NCI-H1694 treated with DMSO at 0.1 percent for 48 hours (cell line): ENCODE results near the gene CDK9.

Experiments used
- DNase-seq: peaks from one replicate; lab custom pipeline; 2025; lab: John Stamatoyannopoulos, UW

Gene CDK9

DNA sequence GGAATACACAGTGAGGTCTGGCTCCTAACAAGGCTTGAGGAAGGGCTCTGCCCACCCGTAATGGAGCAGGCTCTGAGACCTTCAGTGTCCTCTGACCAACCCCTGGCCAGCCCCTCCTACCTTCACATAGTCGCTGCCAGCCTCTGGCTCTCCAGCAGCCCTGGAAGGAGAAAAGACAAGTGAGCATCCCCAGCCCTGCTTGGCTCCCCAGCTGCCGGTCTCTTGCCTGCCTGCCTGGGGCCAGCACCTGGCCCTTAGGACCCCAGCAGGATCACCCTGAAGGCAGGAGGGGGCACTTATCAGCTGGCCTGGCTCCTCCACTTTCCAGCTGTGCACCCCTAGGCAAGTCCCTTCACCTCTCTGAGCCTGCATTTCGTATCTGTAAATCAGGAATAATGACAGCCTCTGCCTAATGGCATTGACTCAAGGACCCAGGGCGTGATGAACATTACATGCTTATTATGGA is 24.3 kb upstream of the CDK9 start:
- no peak for DNase-seq

DNA sequence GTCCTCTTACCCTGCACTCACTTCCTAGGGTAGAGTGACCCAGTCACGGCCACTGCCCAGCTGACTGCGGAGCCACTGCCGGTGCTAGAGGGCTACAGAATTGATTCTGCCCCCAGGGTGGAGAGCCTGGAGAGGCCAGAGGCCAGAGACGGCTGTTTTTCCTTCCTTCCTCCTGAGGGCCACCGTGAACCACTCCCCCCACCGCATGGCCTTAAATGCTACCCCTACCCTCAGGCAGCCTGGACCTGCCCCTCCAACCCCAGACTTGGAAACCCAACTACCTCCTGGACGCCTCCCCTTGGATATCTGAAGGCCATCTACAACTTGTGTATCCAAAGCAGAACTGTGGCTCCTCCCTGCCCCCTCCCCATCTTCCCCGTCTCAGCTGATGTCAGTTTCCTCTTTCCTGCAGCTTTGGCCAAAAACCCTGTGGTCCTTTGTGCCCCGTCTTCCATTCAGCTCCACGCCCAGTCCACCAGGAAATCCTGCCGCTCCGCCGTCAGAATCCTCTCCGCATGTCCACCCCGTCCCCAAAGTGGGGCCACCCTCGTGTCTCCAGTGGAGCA is 23.6 kb upstream of the CDK9 start:
- DNase-seq = no peak

DNA sequence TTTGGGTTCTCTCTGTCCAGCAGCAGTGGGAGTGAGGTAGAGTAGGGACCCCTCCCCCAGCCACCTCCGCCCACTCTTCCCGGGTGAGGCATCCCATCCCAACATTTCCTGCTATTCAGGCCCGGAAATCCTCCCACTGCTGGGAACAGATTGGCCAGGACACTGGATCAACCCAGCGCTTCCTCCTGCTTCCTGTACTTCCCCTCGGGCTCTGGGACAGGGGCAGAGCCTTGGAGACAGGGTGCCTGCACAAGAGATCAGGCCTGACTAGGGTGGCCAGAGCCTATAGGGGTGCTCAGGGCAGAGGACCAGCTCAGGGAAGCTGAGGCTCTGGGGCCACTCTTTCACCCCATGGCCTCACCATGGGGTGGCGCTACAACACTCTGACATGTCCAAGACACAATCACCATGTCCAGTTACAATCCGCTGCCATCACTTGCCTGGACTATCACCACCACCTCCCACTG is 21.9 kb upstream of the CDK9 start:
- DNase-seq = no peak

DNA sequence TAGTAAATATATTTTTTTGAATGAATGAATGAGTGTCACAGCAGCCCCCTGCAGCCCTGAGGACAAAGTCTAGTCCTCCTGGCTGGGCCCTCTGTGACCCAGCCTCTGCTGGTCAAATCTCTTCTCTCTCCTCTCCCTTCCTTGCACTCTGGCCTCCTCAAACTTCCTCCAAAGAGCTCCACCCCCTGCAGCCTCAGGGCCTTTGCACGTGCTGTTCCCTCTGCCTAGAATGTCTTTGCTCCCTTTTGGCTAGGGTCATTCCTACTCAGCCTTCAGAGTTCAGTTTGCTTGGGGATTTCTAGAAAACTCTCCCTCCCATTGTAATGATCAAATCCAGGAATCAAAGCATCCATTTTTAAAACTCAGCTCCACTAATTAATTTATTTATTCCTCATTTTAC is 20.4 kb upstream of the CDK9 start:
- DNase-seq = no peak

DNA sequence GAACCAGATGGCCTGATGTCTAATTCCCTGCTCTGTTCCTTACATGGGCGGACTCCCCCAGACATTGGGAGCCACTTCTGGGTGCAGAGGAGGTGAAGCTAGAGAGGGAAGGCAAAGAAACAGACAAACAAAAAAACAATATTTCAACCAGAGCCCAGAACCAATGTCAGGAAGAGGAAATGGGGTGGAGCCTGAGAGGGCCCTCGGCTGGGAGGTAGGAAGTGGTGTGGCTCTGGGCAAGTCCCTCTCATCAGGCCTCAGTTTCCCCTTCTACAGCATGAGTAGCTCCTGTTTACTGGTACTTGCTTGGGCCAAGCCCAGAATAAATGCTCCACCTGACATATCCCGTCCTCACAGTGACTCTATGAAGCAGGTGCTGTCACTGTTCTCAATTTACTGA is 18.4 kb upstream of the CDK9 start:
- DNase-seq = no peak

DNA sequence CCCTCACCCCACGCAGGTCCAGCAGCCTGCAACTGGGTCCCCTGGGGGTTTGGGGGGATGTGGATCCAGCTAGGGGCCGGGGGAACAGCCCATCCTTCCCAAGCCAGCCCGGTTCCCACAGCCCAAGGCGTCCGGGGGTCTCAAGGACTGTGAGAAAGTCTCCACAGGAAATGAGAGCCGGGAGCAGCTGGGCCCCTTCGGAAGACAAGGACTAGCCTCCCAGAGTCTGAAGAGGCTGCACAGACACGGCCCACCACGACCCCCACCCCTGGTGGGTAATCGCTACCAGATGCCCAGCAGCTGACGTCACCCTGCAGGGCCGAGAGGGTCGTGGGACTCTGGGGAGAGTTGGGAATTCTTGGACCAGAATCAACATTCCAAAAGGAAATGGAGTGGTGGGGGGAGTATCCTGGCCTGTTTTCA is 17.9 kb upstream of the CDK9 start:
- no peak for DNase-seq

DNA sequence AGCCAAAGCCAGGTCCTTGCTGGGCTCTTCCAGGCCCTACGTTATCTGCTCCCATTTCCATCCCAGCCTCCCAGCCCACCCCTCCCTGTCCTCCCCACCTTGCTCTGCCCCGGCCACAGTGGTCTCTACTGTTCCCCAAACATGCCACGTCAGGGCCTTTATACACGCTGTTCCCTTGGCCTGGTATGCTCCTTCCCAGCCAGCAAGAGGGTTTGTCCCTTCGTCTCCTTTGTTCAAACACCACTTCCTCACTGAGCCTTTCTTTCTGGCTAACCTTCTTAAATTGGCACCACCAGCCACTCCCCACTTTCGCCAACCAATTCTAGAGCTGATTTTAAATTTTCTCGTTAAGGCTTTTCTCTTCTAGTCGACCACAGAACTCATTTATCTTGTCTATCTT is 17.1 kb upstream of the CDK9 start:
- DNase-seq = no peak

DNA sequence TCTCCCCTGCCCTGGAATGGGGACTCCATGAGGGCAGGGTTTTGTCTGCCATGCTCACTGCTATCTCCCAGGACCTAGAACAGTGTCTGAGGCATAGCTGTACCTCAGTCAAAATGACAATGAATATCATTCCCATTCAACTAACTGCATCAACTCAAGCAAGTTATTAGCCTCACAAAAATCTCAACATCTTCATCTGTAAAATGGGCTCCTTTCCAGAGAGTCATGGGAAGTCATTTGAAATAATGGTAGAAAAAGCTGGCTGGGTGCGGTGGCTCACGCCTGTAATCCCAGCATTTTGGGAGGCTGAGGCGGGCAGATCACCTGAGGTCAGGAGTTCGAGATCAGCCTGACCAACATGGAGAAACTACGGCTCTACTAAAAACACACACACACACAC is 16.7 kb upstream of the CDK9 start:
- DNase-seq = no peak

DNA sequence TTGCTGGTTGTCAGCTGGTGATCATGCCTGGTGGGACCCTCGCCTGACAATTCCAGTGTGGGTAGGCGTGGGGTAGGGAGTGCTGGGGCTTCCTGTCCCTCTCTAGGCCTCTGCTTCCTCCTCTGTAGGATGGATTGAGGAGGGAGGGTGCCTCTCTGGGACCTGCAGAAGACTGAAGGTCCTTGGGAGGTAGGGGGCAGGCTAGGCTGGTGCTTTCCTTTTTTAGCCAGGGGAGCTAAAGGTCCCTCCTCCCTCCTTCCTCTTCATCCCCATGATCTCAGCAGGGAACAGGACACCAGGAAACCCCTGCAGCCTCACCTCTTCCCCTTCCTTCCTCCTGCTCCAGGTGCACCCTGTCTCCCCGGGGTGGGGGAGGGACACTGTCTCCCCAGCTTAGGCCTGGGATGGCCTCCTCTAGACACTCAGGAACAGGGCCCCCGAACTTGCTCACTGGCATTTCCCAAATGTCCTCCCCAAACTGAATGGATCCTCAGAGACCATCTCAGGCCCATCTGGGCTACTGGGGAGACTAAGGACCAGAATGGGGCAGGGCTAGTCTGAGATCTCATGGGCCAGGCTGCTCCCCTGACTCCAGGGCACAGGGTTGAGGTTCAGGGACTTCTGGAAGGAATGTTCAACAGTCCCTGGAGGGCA is 15.8 kb upstream of the CDK9 start:
- DNase-seq = no peak

DNA sequence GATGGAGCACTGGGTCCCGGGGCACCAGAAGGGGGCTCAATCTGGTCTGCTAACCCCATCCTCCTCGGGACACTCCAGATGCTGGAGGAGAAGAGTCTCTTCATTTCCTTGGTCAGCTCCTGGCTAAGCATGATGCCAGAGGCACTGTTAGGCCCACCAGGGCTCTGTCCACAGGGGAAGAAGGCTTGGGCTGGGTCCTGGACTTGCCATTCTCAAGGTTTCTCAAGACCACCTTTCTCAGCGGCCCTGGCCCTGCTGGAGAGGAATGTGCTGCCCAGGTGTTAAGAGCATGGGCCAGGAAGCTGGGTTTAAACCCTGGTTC is 15.3 kb upstream of the CDK9 start:
- DNase-seq = no peak

DNA sequence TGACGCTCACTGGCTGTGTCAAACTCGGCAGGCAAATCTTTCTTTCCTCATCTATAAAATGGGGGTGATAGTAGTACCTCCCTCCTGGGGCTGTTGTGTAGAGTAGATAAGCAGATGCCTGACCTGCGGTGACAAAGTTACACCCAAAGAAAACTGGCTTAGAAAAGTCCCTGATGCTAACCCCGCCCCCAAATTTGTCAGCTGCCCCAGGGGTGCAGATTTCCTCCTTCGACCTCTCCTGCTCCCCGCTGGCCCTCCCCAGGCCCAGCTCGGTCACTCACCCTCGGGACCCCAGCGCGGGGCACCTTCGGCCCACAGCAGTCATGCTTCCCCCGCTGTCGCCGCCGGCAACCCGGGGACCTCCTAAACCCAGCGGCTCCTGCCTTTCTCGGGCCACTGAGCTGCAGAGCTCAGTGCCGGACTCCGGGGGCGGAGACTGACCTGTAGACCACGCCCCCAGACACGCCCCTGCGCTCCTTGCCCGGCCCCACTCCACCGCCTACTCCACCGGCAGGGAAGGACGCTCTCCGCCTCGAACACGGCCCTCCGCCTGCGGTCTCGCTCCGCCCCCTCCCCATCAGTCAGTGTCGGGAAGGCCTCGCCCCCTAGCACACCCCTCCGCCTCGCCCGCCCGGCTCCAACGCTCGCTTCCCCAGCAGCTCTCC is 14.8 kb upstream of the CDK9 start:
- peak; percentile 80 for DNase-seq

DNA sequence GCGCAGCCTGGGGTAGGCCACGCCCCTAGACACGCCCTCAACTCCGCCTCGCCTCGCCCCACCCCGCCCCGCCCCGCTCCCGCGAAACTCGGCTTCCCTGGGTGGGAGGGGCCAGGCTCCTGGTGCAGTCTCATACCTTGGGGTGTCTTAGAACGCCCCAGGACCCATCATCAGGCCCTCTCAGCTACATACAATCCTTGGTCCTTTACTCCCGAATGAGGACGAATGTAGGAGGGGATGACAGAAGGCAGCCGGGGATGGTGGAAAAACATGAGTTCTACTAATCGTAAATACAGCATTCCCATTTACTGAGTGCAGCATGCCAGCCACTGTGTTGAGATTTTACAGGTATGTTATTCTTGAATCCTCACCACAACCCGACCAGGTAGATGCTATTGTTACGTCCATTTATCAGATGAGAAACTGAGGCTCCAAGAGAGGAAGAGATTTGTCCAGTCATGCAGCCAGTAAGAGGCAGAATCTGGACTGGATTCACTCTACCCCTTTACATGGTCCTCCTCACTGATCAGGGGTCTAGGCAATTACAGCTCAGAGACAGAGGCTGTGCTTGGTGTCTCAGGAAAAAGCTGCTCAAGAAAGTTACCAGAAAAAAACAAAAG is 14.2 kb upstream of the CDK9 start:
- DNase-seq = no peak

DNA sequence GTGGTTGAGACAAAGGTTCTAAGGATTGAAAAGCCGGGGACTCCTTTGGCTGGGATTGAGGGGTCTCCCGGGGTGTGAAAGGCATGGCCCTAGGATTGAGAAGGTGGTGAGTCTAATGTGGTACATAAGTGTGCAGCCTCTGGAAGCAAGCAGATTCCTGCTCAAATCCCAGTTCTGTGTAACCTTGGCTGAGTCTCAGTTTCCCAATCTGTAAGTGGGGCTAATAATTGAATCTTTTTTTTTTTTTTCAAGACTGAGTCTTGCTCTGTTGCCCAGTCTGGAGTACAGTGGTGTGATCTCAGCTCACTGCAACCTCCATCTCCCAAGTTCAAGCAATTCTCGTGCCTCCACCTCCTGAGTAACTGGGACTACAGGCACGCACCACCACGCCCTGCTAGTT is 13.2 kb upstream of the CDK9 start:
- no peak for DNase-seq

DNA sequence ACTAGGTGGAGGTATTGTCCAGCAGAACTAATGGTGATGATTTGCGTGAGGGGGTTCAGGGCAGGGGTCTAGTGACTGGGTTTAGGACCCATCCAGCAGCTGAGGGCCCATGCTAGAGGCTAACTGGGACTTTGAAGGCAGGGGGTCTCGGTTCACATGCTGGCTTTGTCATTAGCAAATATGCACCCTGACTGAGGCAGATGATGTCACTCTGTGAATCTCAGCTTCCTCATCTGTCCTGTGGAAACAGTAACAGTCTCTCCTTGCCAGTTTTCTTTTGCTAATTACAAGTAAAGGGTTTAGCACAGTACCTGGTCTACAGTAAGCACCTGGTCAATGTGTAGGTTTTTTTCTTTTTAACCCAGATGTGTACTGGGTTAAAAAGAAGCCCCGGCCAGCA is 12.6 kb upstream of the CDK9 start:
- no peak for DNase-seq

DNA sequence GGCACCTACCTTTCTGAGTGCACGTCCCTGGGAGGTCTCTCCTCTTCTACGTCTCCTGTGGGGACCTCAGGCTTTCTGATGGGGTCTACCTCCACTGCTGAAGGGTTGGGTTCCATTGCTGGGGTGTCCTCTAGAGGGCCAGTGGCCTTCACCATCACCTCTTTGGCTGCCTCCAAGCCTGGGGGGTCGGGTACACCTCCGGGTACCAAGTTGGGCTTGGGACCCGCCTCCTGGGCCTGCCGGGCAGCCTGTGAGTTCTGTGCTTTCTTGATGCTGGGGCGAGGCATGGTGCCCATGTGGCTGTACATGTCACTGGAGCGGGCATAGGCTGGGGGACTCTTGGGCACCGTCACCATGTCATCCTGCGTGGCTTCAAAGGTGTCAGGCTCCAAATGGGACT is 11.9 kb upstream of the CDK9 start:
- no peak for DNase-seq

DNA sequence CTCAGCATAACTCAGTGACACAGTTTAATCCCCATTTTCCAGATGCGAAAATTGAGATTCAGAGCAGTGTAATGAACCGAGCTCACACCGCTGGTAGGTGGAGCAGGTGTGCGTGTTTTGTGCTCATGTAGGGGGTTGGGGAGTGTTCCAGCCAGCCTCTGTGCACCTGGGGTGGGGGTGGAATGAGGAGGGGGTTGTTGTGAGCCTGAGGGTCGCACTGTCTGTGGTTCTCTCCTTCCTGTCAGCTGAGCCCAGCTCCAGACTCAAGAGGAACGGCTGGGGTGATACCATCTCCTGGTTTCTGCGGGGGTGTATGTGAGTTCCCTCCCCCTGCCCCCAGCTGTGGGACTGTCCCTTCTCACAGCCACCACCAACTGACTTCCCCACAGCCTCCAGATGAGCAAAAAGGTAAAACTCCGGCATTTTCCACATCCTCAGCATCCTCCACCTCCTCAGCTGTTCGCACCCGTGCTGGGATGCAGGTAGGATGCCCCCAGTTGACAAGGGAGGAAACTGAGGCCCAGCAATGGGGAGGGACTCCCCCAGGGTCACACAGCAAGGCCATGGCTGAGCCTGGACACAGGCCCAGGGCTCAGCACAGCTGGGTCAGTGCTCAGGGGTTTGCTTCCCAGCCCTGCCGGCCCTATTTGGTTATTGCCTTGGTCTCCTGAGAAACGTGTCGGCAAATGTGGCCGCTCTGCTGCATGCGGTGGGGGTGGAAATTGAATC is 9.5 kb upstream of the CDK9 start:
- no peak for DNase-seq

DNA sequence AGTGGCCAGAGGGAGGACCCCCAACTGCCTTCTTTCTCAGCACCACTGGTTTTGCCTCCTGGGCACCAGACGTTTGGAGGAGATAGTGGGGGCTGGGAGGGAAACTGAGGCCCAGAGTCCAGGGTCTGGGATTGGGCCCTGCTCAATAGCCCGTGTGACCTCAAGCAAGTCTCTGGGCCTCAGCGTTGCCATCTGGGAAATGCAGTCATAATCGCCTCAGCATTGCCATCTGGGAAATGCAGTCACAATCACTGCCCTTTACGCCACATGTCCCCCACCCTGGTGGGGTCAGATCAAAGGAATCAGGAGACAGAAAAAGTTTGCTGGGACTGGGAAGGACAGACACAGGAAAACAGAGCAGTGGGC is 8.9 kb upstream of the CDK9 start:
- no peak for DNase-seq

DNA sequence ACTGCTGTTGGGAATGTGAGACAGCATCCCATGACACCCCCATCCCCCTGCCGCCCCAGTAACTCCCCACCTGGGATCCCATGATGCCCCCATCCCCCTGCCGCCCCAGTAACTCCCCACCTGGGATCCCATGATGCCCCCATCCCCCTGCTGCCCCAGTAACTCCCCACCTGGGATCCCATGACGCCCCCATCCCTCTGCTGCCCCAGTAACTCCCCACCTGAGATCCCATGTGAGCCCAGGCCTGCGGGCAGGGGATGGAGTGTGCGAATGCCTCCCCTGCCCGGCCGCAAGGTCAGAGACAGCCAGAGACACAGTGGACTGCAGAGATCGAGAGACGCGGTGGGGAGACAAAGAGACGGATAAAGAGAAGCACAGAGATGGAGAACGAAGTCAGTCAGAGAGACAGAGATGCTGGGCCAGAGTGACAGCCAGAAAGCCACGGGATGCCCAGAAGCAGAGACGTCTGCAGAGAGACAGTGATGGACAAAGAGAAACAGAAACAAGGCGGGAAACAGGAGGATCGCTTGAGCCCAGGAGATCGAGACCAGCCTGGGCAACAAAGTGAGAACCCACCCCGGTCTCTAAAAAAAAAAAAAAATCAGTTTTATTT is 8.4 kb upstream of the CDK9 start:
- DNase-seq = no peak

DNA sequence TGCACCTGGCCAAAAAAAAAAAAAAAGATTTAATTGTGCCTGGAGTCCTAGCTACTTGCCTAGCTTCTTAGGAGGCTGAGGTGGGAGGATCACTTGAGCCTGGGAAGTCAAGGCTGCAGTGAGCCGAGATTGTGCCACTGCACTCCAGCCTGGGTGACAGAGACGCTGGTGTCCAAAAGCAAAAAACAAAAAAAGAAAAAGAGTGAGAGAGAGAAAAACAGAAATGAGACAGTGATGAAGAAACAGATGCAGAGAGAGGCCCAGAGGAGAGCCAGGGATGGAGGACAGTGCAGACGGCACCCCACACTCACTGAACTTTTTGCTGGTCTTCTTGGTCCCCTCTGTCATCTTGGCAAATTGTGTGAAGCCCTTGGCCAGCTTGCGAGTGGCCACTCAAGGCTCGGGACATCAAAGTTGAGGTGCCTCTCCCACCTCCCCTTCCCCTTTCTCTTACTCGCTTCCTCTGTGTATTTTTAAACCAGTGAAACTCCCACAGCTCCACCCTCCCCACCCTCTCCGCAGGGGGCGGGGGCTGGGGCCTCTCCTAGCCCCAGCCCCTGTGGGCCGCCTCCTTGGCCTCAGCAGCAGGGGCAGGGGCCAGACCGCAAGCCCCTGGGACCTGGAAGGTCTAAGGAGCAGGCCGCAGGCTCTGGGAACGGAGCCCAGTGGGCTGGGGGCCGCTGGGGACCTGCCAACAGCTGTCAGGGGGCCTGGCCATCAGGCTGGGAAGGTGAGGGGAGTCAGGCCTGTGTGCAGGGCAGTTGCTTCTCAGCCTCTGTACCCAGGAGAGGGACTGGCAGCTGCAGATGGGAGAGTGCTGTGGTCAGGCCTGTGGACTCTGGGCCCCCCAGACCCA is 7.3 kb upstream of the CDK9 start, which contains the start of gene SH2D3C:
SH2D3C (minus strand) TSS at position 387 of the 856 bp plus-strand sequence; CDS start at position 348, 39 bp downstream.
- DNase-seq = no peak

DNA sequence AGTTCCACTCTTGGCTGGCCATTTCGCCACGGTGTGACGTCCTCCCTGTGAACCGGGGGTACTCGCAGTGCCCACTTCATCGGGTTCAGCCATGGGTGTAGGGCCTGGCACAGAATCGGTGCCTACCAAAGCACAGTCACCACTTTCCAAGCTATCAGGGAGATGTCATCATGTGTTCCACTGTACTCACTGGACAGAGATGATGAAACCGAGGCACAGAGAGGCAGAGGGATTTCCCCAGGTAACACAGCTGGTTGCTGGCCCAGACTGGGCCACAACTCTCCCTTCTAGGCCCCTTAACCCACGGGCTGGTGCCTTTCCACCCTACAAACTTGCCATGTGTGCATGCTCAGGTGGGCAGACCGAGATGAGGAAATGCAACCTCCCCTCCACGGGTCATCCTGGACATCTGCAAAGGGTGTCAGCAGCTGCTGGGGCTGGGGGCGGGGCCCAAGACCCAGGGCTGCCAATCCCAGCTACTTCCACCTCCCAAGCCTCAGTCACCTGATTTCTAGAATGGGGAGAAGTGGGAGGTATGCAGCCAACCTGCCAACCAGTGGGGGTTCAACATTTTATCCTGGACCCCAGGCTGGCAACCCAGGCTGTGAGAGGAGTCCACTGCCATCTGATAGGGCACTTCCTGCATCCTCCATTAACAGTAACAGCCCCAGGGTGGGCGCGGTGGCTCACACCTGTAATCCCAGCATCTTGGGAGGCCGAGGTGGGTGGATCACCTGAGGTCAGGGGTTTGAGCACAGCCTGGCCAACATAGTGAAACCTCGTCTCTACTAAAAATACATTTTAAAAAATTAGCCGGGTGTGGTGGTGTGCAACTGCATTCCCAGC is 6.5 kb upstream of the CDK9 start:
- no peak for DNase-seq
